ENCODE results near the gene KRTAP10-10.
"Not testable (repeated sequence)": the region's sequence is repeated elsewhere in the genome, so short reads cannot be mapped to it uniquely, and the experiment has no call there.

Gene KRTAP10-10

GRCh38 chr21:44603109-44603875 lies 33.9 kb upstream of the KRTAP10-10 start:
- no peak for DNase-seq

GRCh38 chr21:44603911-44604310 lies 33.2 kb upstream of the KRTAP10-10 start:
- no peak for DNase-seq

- DNase-seq: no peak
Observed at GRCh38 chr21:44606495-44606894, 30.7 kb upstream of the KRTAP10-10 start.

DNA sequence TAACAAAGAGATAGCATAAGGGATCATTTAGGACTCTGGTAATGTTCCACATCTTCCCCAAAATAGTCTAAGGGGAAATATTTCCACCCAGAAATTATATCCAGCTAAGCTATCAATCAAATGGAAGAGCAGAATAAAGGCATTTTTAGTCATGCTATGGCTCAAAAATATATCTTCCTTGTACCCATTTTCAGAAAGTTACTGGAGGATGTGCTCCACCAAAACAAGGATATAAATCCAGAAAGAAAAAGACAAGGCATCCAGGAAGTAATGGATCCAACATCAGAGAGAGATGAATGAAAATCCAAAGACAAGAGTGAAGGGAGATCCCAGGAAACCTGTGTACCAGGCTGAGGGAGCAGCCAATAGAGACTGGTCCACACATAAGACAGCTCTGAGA lies 28.0 kb upstream of the KRTAP10-10 start:
- no peak for DNase-seq

GRCh38 chr21:44610157-44610843 lies 26.9 kb upstream of the KRTAP10-10 start:
- DNase-seq: not testable (repeated sequence)

GRCh38 chr21:44611551-44611950 lies 25.6 kb upstream of the KRTAP10-10 start:
- no peak for DNase-seq

GRCh38 chr21:44612029-44612486 lies 25.1 kb upstream of the KRTAP10-10 start, which contains the start of gene KRTAP10-8:
KRTAP10-8 (plus strand) TSS chr21:44612079; CDS start chr21:44612101, 22 bp downstream.
- no peak for DNase-seq

- DNase-seq: no peak
Observed at GRCh38 chr21:44612669-44613229, 24.4 kb upstream of the KRTAP10-10 start.

DNA sequence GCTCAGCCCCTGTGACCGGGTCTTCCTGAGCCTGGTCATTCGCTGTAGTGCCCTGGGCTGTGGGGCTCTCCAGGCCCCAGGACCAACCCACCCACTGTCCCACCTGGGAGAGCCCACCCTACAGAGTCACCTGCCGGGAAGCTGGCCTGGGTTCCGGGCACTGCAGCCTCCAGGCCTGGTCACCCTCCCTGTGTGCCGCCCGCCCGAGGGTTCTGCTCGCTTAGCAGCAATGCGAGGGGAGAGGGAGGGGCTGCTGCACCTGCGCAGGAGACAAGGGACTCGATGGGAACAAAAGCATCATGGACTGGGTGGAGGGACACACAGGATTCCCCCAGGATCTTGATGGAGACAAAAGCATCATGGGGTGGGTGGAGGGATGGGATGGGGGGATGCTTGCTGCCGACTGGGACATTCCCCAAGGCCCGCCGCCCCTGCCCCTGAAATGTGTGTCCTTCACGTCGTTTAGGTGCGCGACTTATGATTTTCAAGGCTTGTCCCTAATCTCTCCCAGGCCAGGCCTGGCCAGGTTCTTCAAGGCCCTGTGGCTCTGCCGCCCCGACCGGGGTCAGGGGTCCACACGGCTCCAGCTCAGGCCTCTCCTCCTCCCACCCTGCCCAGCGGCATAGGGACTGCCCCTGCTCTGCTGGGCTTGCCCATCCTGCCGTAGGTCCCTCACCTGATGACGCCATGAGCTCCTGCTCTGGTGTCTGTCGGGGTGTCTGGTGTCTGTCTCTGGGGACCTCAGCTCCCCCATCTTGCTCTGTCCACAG lies 23.6 kb upstream of the KRTAP10-10 start:
- no peak for DNase-seq

- no peak for DNase-seq
Observed at GRCh38 chr21:44614161-44614631, 23.0 kb upstream of the KRTAP10-10 start.

- DNase-seq: no peak
Observed at GRCh38 chr21:44614961-44615391, 22.2 kb upstream of the KRTAP10-10 start.

DNA sequence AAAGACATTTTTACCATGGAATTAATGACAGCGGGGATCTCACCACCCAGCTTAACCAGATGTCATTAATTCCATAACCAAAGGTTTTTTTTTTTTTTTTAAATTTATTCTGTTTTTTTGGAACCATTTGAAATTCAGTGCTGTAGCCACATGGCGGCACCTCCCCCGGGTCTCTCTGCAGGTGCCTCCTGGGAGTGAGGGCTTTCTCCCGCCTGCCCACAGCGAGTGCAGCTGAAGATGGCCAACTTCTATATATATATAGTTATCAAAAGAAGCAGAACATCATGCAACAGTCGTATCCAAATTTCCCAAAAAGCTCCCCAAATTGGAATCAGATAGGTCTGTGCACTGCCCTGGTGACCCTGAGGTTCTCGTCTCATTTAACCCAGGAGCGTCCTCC lies 21.7 kb upstream of the KRTAP10-10 start:
- DNase-seq: no peak

DNA sequence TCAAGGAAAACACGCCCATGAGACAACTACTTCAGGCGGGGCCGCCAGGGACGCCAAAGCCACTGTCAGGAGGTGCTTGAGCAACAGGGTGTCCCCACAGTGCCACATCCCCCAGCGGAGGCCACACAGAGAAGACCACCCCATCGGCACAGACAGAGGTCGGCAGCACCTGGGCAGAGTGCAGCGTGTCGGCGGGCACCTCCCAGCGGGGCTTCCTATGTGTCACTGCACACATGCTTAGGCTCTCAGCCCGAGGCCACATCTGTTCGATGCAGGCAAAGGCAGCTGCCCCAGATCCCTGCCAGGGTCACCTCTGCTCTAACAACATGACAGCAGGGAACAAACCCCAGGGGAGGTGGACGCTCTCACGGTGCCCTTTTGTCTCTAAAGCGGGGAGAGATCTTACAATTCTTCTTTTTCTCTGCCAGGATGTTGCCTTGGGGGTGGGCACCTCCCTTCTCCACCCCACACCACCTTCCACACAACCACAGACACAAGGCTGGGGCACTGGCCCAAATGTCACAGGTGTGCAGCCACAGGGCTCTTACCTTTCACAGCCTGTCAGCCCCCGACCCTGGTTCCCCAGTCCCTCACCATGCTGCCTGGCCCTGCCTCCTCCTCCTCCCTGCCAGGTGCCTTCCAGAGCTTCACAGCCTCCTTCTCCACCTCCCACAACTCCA lies 21.1 kb upstream of the KRTAP10-10 start:
- DNase-seq: no peak

GRCh38 chr21:44616591-44616926 lies 20.6 kb upstream of the KRTAP10-10 start:
- no peak for DNase-seq

- DNase-seq: no peak
Observed at GRCh38 chr21:44617071-44617501, 20.1 kb upstream of the KRTAP10-10 start.

DNA sequence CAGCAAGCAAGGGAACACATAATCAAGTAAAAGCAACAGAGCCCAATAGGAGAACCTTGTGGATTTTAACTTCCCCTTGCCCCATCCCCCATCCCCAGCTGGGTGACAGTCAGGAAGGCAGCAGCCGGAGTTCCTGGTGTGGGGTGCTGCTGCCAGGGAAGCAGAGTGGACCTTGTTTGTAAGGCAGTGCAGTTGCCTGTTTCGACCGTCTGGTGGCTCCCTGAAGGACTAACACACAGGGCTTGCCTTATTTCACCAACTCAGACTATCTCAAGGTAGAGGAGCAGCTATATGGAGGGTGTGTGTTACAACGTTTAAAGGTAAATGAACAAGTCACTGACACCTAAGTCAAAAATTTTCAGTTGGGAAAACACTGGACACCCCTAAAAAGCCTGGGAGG lies 18.7 kb upstream of the KRTAP10-10 start:
- DNase-seq: no peak

GRCh38 chr21:44618909-44619308 lies 18.2 kb upstream of the KRTAP10-10 start:
- no peak for DNase-seq

DNA sequence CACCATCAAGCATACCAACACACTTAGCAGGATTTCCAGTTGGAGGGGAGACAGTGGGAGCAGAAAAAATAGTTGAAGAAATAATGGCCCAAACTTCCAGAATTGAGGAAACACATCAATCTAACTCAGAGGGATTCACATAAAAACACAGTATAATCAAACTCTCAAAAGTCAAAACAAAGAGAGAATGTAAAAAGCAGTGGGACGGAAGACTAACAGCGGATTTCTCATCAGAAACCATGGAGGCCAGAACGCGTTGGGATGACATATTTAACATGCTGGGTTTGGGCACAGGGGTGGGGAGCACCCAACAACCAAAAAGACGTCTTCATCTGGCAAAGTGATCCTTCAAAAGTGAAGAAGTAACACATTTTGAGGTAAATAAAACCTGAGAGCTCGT lies 17.3 kb upstream of the KRTAP10-10 start:
- DNase-seq: no peak

- DNase-seq: no peak
Observed at GRCh38 chr21:44623575-44623974, 13.6 kb upstream of the KRTAP10-10 start.

- DNase-seq: no peak
Observed at GRCh38 chr21:44625756-44626155, 11.4 kb upstream of the KRTAP10-10 start.

- DNase-seq: no peak
Observed at GRCh38 chr21:44626262-44626661, 10.9 kb upstream of the KRTAP10-10 start.

- no peak for DNase-seq
Observed at GRCh38 chr21:44626673-44627143, 10.4 kb upstream of the KRTAP10-10 start, which contains the start of gene KRTAP10-9. KRTAP10-9 (plus strand) TSS chr21:44627093; CDS start chr21:44627172, 79 bp downstream.
